HCT116 (cell line): Measurements from ENCODE around the gene TUBA3C.
"Not testable (repeated sequence)": the region's sequence is repeated elsewhere in the genome, so short reads cannot be mapped to it uniquely, and the experiment has no call there.

Experiments used
- EZH2phosphoT487 ChIP-seq: fragments of 200-600 bp; IDR thresholded peaks from 2 replicates; pipeline ENCODE4 v1.6.1; 2018; ENCODE audit warnings: antibody characterized with exemption, borderline replicate concordance
- POLR2A ChIP-seq: IDR thresholded peaks from 2 replicates; pipeline ENCODE4 v1.7.0; 2011; ENCODE audit warnings: borderline replicate concordance; ENCODE audit not compliant: insufficient read depth, insufficient read length; ENCODE audit errors: extremely low read depth
- POLR2AphosphoS5 ChIP-seq: IDR thresholded peaks from 2 replicates; pipeline ENCODE4 v1.6.1; 2011; ENCODE audit warnings: mild to moderate bottlenecking, low read depth, low read length, moderate library complexity
- SRF ChIP-seq: IDR thresholded peaks from 2 replicates; pipeline ENCODE4 v1.6.1; 2012; ENCODE audit warnings: low read depth
- TF ChIP-seq, protein P1 (sequence below), 3 experiments: fragments of 200-600 bp in 1 of 3; sonication (generic) in 1 of 3; IDR thresholded peaks in 2 of 3; conservative IDR thresholded peaks in 1 of 3; 2 replicates each; pipeline ENCODE4 v1.5.1; 2012 to 2017; ENCODE audit warnings: low read depth in 2 of 3, low read length in 2 of 3, antibody characterized with exemption in 1 of 3, borderline replicate concordance in 1 of 3, control low read depth in 1 of 3, mild to moderate bottlenecking in 1 of 3, mixed read lengths in 1 of 3, mixed run types in 1 of 3, moderate library complexity in 1 of 3; ENCODE audit not compliant: insufficient read depth in 1 of 3
- TF ChIP-seq, protein P2 (sequence below): IDR thresholded peaks from 2 replicates; pipeline ENCODE4 v1.6.1; 2012; ENCODE audit warnings: low read depth
- TF ChIP-seq, protein P3 (sequence below): IDR thresholded peaks from 2 replicates; pipeline ENCODE4 v1.6.1; 2011; ENCODE audit warnings: mild to moderate bottlenecking, low read length, moderate library complexity; ENCODE audit not compliant: insufficient replicate concordance; ENCODE audit errors: extremely low read depth

DNA sequence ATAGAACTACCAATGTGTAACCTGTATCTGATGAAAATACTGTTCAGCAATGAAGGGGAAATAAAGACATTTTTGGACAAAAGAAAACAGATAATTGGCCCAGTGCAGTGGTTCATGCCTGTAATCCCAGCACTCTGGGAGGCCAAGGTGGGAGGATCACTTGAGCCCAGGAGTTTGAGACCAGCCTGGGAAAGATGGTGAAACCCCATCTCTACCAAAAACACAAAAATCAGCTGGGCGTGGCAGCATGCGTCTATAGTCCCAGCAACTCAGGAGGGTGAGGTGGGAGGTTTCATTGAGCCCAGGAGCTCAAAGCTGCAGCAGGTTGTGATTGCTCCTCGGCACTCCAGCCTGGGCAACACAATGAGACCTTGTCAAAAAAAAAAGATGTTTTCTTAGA, 11.0 kb upstream of the TUBA3C start:
- TF ChIP-seq, protein P1, sequence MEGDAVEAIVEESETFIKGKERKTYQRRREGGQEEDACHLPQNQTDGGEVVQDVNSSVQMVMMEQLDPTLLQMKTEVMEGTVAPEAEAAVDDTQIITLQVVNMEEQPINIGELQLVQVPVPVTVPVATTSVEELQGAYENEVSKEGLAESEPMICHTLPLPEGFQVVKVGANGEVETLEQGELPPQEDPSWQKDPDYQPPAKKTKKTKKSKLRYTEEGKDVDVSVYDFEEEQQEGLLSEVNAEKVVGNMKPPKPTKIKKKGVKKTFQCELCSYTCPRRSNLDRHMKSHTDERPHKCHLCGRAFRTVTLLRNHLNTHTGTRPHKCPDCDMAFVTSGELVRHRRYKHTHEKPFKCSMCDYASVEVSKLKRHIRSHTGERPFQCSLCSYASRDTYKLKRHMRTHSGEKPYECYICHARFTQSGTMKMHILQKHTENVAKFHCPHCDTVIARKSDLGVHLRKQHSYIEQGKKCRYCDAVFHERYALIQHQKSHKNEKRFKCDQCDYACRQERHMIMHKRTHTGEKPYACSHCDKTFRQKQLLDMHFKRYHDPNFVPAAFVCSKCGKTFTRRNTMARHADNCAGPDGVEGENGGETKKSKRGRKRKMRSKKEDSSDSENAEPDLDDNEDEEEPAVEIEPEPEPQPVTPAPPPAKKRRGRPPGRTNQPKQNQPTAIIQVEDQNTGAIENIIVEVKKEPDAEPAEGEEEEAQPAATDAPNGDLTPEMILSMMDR (IDR thresholded peaks at IDR 0.05 in 2 of 3, conservative IDR thresholded peaks at IDR 0.05 in 1 of 3; ENCODE audit: borderline replicate concordance in 1 of 3, insufficient read depth in 1 of 3, low read depth in 2 of 3, low read length in 2 of 3), result not testable (repeated sequence)
- TF ChIP-seq, protein P2, sequence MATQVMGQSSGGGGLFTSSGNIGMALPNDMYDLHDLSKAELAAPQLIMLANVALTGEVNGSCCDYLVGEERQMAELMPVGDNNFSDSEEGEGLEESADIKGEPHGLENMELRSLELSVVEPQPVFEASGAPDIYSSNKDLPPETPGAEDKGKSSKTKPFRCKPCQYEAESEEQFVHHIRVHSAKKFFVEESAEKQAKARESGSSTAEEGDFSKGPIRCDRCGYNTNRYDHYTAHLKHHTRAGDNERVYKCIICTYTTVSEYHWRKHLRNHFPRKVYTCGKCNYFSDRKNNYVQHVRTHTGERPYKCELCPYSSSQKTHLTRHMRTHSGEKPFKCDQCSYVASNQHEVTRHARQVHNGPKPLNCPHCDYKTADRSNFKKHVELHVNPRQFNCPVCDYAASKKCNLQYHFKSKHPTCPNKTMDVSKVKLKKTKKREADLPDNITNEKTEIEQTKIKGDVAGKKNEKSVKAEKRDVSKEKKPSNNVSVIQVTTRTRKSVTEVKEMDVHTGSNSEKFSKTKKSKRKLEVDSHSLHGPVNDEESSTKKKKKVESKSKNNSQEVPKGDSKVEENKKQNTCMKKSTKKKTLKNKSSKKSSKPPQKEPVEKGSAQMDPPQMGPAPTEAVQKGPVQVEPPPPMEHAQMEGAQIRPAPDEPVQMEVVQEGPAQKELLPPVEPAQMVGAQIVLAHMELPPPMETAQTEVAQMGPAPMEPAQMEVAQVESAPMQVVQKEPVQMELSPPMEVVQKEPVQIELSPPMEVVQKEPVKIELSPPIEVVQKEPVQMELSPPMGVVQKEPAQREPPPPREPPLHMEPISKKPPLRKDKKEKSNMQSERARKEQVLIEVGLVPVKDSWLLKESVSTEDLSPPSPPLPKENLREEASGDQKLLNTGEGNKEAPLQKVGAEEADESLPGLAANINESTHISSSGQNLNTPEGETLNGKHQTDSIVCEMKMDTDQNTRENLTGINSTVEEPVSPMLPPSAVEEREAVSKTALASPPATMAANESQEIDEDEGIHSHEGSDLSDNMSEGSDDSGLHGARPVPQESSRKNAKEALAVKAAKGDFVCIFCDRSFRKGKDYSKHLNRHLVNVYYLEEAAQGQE, result not testable (repeated sequence)
- TF ChIP-seq, protein P3, sequence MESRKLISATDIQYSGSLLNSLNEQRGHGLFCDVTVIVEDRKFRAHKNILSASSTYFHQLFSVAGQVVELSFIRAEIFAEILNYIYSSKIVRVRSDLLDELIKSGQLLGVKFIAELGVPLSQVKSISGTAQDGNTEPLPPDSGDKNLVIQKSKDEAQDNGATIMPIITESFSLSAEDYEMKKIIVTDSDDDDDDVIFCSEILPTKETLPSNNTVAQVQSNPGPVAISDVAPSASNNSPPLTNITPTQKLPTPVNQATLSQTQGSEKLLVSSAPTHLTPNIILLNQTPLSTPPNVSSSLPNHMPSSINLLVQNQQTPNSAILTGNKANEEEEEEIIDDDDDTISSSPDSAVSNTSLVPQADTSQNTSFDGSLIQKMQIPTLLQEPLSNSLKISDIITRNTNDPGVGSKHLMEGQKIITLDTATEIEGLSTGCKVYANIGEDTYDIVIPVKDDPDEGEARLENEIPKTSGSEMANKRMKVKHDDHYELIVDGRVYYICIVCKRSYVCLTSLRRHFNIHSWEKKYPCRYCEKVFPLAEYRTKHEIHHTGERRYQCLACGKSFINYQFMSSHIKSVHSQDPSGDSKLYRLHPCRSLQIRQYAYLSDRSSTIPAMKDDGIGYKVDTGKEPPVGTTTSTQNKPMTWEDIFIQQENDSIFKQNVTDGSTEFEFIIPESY, result not testable (repeated sequence)
- TF ChIP-seq SRF, POLR2A, POLR2AphosphoS5, EZH2phosphoT487: not testable (repeated sequence)
